Measurements from ENCODE around the gene BTRC. TPM values are rescaled to one million over a fixed set of nuclear protein-coding genes. Genes with fewer than 3 reads are reported as not detected.
A peak's percentile ranks its signal among the peaks of the same experiment; 100 is the strongest.

The BTRC gene
- total RNA-seq, 4 donors from 2014 or later, result 12.6 to 26.5 (median 20.7) TPM

DNA sequence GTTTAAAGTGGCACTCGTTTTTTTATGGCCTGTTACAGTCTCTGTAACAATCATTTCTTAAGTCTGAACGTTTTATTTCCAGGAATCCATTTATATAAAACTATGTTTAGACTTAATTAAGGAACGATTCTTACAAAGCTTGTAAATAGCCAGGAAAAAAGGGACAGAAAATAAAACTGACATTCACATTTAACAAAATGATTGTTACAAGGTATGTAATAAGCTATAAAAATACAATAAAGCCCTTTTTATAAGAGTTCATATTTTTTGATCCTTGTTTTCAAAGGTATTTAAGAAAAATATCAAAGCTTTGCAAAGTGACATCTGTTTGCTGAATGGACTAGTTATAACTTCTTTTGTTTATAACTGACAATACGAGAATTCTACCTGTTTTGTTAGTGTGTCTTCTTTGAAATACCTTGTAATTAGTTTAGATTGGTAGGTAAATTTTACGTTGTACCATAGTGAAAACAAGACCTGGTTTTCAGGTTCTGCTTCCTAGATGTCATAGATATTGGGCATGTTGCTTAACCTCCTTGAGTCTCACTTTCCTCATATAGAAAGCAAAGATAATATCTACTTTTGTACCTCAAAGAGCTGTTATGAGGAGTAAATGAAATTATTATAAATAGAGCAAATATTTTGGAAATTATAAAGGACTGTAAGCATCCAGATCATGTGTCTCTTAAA, 25.8 kb downstream of the BTRC start:
- Histone ChIP-seq H3K4me1 (no peaks in the 10 kb centered on the region), H3K27me3 (no peaks in the 10 kb centered on the region), H3K36me3 (no peaks in the 10 kb centered on the region), H3K27ac (no peak overlapping the region), H3K9me3 (no peaks in the 10 kb centered on the region), H3K4me3 (no peak overlapping the region)
- intact Hi-C loops (cut with DNase I; ENCODE audit: low total_unique reads), result no loop called here
- TF ChIP-seq, protein P1, sequence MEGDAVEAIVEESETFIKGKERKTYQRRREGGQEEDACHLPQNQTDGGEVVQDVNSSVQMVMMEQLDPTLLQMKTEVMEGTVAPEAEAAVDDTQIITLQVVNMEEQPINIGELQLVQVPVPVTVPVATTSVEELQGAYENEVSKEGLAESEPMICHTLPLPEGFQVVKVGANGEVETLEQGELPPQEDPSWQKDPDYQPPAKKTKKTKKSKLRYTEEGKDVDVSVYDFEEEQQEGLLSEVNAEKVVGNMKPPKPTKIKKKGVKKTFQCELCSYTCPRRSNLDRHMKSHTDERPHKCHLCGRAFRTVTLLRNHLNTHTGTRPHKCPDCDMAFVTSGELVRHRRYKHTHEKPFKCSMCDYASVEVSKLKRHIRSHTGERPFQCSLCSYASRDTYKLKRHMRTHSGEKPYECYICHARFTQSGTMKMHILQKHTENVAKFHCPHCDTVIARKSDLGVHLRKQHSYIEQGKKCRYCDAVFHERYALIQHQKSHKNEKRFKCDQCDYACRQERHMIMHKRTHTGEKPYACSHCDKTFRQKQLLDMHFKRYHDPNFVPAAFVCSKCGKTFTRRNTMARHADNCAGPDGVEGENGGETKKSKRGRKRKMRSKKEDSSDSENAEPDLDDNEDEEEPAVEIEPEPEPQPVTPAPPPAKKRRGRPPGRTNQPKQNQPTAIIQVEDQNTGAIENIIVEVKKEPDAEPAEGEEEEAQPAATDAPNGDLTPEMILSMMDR (IDR thresholded peaks at IDR 0.05), result no peak
- no peak for TF ChIP-seq POLR2A (IDR thresholded peaks at IDR 0.05)
- DNase-seq, result no peak

DNA sequence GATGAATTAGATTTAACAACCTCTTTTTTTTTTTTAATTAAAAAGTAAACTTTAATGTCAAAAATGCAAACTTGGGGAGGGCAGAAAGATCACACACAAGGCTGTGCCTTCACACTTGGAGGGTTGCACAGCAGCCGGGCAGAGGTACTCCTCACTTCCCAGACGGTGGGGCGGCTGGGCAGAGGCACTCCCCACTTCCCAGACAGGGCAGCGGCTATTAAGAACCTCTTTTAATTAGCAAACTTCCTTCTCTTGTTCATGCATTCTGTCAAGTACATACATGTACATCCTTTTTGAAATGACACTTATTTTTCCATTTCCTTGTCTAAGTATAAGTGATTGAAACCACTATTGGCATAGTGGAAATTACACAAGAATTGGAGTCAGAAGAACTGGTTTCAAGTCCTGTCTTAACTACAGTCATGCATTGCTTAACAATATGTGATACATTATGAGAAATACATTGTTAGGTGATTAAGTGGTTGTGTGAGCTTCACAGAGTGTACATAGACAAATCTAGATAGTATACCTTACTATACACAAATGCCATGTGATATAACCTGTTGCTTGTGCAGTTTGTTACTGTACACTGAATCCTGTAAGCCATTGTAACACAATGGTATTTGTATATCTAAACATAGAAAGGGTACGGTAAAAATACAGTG, 26.5 kb downstream of the BTRC start:
- H3K27me3 ChIP-seq, result no peaks in the 10 kb centered on the region
- DNase-seq, result no peak
- H3K4me1 ChIP-seq, result no peaks in the 10 kb centered on the region
- TF ChIP-seq POLR2A (IDR thresholded peaks at IDR 0.05), result no peak
- TF ChIP-seq, protein P1 (IDR thresholded peaks at IDR 0.05), result no peak
- H3K27ac ChIP-seq, result no peak overlapping the region
- intact Hi-C loops (cut with DNase I; ENCODE audit: low total_unique reads), result no loop called here
- no peaks in the 10 kb centered on the region for H3K36me3 ChIP-seq
- H3K9me3 ChIP-seq, result no peaks in the 10 kb centered on the region
- H3K4me3 ChIP-seq, result no peak overlapping the region

DNA sequence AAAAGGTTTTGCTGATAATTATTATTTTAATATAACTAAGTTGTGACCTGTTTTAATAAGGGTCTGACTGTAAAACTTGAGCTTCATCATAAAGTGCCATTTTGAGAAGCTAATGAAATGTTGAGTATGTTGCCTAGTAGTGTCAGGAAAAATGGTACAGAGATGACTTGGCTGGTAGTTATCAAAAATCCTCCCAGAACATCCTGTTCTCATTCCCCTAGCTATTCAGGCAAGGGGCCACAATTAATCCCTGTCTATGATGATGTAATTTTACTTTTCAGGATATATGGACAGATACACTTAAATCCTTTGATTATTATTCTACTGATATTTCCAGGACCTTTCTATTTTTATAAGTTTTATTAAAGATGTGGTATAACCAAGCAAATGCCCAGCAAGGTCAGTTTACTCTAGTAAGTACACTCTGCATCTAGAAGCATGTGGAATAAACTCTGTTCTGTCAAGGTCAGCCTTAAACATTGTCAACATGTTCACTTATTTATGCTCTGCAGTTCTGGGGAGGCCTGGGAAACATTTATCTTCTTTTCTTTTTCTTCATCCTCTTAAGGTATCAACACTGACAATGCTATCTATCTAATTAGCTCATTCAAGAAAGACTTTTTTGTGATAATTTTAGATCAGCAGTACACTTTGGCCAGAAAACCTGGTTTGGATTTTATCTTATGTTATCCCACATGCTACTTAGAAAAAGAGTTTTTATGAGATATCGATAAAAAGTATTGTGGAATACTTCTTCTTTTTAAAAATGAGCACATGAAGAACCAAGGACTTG, 32.1 kb downstream of the BTRC start:
- H3K4me3 ChIP-seq, result no peak overlapping the region
- H3K4me1 ChIP-seq, result no peaks in the 10 kb centered on the region
- DNase-seq, result no peak
- no peaks in the 10 kb centered on the region for H3K36me3 ChIP-seq
- intact Hi-C loops (cut with DNase I; ENCODE audit: low total_unique reads), result no loop called here
- TF ChIP-seq POLR2A (IDR thresholded peaks at IDR 0.05), result no peak
- TF ChIP-seq, protein P1 (IDR thresholded peaks at IDR 0.05), result no peak
- H3K9me3 ChIP-seq, result no peaks in the 10 kb centered on the region
- peak overlapping the region in 1 of 2 donors; percentile 26 for H3K27ac ChIP-seq
- H3K27me3 ChIP-seq, result no peaks in the 10 kb centered on the region

DNA sequence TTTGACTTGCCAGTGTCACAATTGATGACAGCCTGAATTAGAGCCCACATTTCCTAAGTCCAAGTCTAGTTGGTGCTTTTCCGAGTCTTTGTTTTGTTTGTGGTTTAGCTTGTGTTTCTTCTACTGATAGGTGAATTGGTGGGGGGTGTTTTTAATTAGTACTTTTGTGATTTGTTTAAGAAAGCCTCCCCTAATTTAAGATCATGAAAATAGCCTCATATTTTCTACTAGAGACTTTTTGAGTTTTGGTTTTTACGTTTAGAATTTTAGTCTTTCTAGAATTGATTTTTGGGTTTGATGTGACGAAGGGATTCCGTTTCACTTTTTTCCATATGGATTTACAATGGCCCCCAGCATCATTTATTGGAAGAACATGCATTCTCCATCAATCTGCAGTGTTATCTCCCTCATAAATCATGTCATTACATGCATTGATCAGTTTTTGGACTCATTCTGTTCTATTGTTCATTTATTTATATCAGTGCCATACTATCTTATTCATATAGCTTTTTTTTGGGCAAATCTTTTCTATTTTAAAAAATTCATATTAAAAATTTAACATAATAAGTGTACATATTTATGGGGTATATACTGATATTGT, 32.8 kb downstream of the BTRC start:
- DNase-seq, result no peak
- H3K9me3 ChIP-seq, result no peaks in the 10 kb centered on the region
- peak overlapping the region in 1 of 2 donors; percentile 26 for H3K27ac ChIP-seq
- intact Hi-C loops (cut with DNase I; ENCODE audit: low total_unique reads), result no loop called here
- no peaks in the 10 kb centered on the region for H3K27me3 ChIP-seq
- no peaks in the 10 kb centered on the region for H3K4me1 ChIP-seq
- H3K36me3 ChIP-seq, result no peaks in the 10 kb centered on the region
- TF ChIP-seq POLR2A (IDR thresholded peaks at IDR 0.05), result no peak
- TF ChIP-seq, protein P1 (IDR thresholded peaks at IDR 0.05), result no peak
- H3K4me3 ChIP-seq, result no peak overlapping the region
